ENCODE data around the gene CD37. TPM values are rescaled to one million over a fixed set of nuclear protein-coding genes. Genes with fewer than 3 reads are reported as not detected.

Gene CD37
- total and polyA plus RNA-seq, 2 donors (not counting 1 experiment from before 2014, with no cell fraction given): not detected

GRCh38 chr19:49339301-49340068, 4.3 kb downstream of the CD37 start:
- Histone ChIP-seq H3K36me3 (ENCODE audit: control insufficient read depth, insufficient read depth, low read length) (peaks cover 4% of the 10 kb centered on the region), H3K4me1 (ENCODE audit: control insufficient read depth, extremely low read depth, insufficient read depth, low read length) (peaks cover 4% of the 10 kb centered on the region), H3K4me3 (replicated peaks in 1 of 4; ENCODE audit: control extremely low read depth in 1 of 4, insufficient read depth in 1 of 4, low read depth in 3 of 4, low read length in 4 of 4) (peak overlapping the region in 2 of 4 experiments; percentile 16 to 29), H3K9ac (ENCODE audit: insufficient read depth, low read length) (no peak overlapping the region), H3K9me3 (ENCODE audit: control insufficient read depth, insufficient read depth, low read depth, low read length) (no peaks in the 10 kb centered on the region), H3K27ac (ENCODE audit: insufficient read depth, low read length) (no peak overlapping the region), H3K79me2 (ENCODE audit: control insufficient read depth, insufficient read depth, low read length) (no peaks in the 10 kb centered on the region), H3K27me3 (ENCODE audit: control insufficient read depth, insufficient read depth, low read length) (peaks cover 7% of the 10 kb centered on the region), H2AFZ (ENCODE audit: low read length) (peak overlapping the region; percentile 8), H4K20me1 (ENCODE audit: control insufficient read depth, extremely low read depth, insufficient read depth, low read length) (no peaks in the 10 kb centered on the region), H3K4me2 (ENCODE audit: extremely low read depth, insufficient read depth, low read length) (peak overlapping the region; percentile 25)
- no peak for TF ChIP-seq EZH2 (IDR thresholded peaks at IDR 0.05; ENCODE audit: low read length, missing control alignments)
- no peak for TF ChIP-seq CTCF (conservative IDR thresholded peaks at IDR 0.05 in 1 of 2, IDR thresholded peaks at IDR 0.05 in 1 of 2; ENCODE audit: low read depth in 1 of 2, low read length in 2 of 2)
- peak; percentile 87 to 91 for DNase-seq (ENCODE audit: low read depth in 2 of 2)

DNA sequence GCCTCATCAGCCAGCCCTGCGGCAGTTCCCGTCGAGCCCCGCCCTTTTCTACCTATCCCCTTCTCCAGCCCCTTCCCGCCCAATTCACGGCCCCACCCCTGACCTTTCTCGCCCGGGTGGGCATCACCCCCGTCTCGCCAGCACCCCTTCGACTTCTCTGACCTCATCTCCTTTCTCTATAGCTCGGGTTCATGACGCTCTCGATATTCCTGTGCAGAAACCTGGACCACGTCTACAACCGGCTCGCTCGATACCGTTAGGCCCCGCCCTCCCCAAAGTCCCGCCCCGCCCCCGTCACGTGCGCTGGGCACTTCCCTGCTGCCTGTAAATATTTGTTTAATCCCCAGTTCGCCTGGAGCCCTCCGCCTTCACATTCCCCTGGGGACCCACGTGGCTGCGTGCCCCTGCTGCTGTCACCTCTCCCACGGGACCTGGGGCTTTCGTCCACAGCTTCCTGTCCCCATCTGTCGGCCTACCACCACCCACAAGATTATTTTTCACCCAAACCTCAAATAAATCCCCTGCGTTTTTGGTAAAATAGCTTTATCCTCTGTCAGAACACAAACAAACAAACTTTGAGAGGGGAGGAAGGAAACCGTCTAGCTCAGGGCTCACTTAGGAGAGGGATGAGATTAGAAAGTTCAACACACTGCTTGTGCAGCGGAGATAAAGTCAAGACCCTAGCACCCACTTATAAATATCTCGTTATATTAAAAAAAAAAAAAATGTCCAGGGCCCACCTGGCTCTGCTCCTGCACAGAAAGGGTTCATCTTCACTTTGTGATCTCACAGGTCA, 5.1 kb downstream of the CD37 start:
- peak overlapping the region in 1 of 4 experiments; percentile 27 for H3K4me3 ChIP-seq (replicated peaks in 1 of 4; ENCODE audit: control extremely low read depth in 1 of 4, insufficient read depth in 1 of 4, low read depth in 3 of 4, low read length in 4 of 4)
- H4K20me1 ChIP-seq (ENCODE audit: control insufficient read depth, extremely low read depth, insufficient read depth, low read length): no peaks in the 10 kb centered on the region
- peaks cover 7% of the 10 kb centered on the region for H3K27me3 ChIP-seq (ENCODE audit: control insufficient read depth, insufficient read depth, low read length)
- no peak overlapping the region for H3K27ac ChIP-seq (ENCODE audit: insufficient read depth, low read length)
- H3K79me2 ChIP-seq (ENCODE audit: control insufficient read depth, insufficient read depth, low read length): no peaks in the 10 kb centered on the region
- DNase-seq (ENCODE audit: low read depth in 2 of 2): peak in 1 of 2 donors; percentile 11
- peaks cover 7% of the 10 kb centered on the region for H3K36me3 ChIP-seq (ENCODE audit: control insufficient read depth, insufficient read depth, low read length)
- no peak for TF ChIP-seq CTCF (conservative IDR thresholded peaks at IDR 0.05 in 1 of 2, IDR thresholded peaks at IDR 0.05 in 1 of 2; ENCODE audit: low read depth in 1 of 2, low read length in 2 of 2)
- no peak for TF ChIP-seq EZH2 (IDR thresholded peaks at IDR 0.05; ENCODE audit: low read length, missing control alignments)
- H3K4me1 ChIP-seq (ENCODE audit: control insufficient read depth, extremely low read depth, insufficient read depth, low read length): peaks cover 4% of the 10 kb centered on the region
- H3K9me3 ChIP-seq (ENCODE audit: control insufficient read depth, insufficient read depth, low read depth, low read length): no peaks in the 10 kb centered on the region
- no peak overlapping the region for H3K4me2 ChIP-seq (ENCODE audit: extremely low read depth, insufficient read depth, low read length)
- no peak overlapping the region for H3K9ac ChIP-seq (ENCODE audit: insufficient read depth, low read length)
- H2AFZ ChIP-seq (ENCODE audit: low read length): no peak overlapping the region
